Osteocyte (in vitro differentiated cells): Measurements from ENCODE around the gene RTKN2. TPM values are rescaled to one million over a fixed set of nuclear protein-coding genes. Genes with fewer than 3 reads are reported as not detected.

ENCODE experiments used
- DNase-seq: peaks from one replicate; pipeline ENCODE4 v3.0.0; 2021; ENCODE audit warnings: mixed read lengths; ENCODE audit not compliant: unreplicated experiment; ENCODE audit errors: extremely low spot score
- H3K27ac Mint-ChIP-seq: one replicate; pipeline ENCODE4 v1.8.0; 2021; ENCODE audit warnings: mild to moderate bottlenecking, mixed read lengths; ENCODE audit not compliant: unreplicated experiment
- H3K27me3 Mint-ChIP-seq: one replicate; pipeline ENCODE4 v1.8.0; 2021; ENCODE audit warnings: mixed read lengths; ENCODE audit not compliant: unreplicated experiment
- H3K36me3 Mint-ChIP-seq: one replicate; pipeline ENCODE4 v1.8.0; 2021; ENCODE audit warnings: mixed read lengths; ENCODE audit not compliant: unreplicated experiment
- H3K4me1 Mint-ChIP-seq: one replicate; pipeline ENCODE4 v1.8.0; 2021; ENCODE audit warnings: mixed read lengths; ENCODE audit not compliant: unreplicated experiment
- H3K4me3 Mint-ChIP-seq: one replicate; pipeline ENCODE4 v1.8.0; 2021; ENCODE audit warnings: mild to moderate bottlenecking, moderate library complexity, mixed read lengths; ENCODE audit not compliant: unreplicated experiment
- H3K9me3 Mint-ChIP-seq: one replicate; pipeline ENCODE4 v1.8.0; 2021; ENCODE audit warnings: mixed read lengths; ENCODE audit not compliant: unreplicated experiment
- long read RNA-seq: library from polyadenylated mRNA; unstranded; transcript quantifications from one replicate; pipeline ENCODE4 v2.0.0, GENCODE V29; 2021
- total RNA-seq: library from RNA; stranded (reverse); gene quantifications from 2 replicates; pipeline ENCODE4 v1.2.1, GENCODE V29; 2021
- TF ChIP-seq, protein P1 (sequence below): fragments of 200-600 bp; sonication (generic); IDR thresholded peaks from 2 replicates; pipeline ENCODE4 v1.5.0; 2021; ENCODE audit warnings: antibody characterized with exemption, mild to moderate bottlenecking, moderate library complexity

RTKN2 gene, protein sequence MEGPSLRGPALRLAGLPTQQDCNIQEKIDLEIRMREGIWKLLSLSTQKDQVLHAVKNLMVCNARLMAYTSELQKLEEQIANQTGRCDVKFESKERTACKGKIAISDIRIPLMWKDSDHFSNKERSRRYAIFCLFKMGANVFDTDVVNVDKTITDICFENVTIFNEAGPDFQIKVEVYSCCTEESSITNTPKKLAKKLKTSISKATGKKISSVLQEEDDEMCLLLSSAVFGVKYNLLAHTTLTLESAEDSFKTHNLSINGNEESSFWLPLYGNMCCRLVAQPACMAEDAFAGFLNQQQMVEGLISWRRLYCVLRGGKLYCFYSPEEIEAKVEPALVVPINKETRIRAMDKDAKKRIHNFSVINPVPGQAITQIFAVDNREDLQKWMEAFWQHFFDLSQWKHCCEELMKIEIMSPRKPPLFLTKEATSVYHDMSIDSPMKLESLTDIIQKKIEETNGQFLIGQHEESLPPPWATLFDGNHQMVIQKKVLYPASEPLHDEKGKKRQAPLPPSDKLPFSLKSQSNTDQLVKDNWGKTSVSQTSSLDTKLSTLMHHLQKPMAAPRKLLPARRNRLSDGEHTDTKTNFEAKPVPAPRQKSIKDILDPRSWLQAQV
- 1.9 and 2.4 TPM in 2 replicates for total RNA-seq
- long read RNA-seq, full-length matches to known transcripts = 10 of 15 reads
- long read RNA-seq, partial matches to known transcripts = 0 of 15 reads
- long read RNA-seq, other reads (novel, unspliced or antisense) = 5 of 15 reads

DNA sequence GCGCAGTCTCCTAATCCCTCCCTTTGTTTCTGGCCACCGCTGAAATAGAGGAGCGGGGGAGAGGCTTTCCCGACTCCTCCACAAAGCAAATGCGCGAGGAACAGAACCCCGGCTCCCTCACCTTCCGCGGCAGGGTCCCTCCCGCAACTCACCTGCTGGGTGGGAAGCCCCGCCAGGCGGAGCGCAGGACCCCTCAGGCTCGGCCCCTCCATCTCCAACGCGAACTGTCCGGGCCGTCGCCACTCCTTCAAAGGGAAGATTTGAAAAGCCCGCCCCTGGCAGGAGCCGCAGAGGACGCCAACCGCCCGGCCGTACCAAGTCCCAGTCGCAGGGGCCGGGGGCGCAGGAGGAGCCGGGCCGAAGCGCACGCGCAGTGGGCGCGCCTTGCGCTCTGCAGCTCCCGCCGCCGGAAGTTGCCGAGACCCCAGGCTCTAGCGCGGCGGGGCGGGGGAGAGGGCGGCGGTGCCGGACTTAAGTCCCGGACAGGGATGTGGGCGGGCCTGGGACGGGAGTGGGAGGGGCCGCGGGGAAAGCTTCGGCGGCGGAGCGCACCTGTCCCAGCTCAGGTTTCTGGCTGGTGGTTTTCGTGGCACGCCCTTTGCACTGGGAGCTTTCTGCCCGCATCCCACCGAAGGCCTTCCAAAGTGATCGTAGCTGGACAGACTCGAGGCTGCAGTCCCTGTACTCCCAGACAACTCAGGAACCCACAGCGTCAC lies at the start of gene RTKN2:
RTKN2 (minus strand) TSS at position 446 of the 716 bp plus-strand sequence; CDS start at position 212, 234 bp downstream.
- peaks cover 4% of the 10 kb centered on the region for H3K27me3 Mint-ChIP-seq
- peak within 1 kb of the TSS; percentile 36 for H3K27ac Mint-ChIP-seq
- DNase-seq = peak; percentile 97
- H3K36me3 Mint-ChIP-seq = no peaks in the 10 kb centered on the region
- H3K4me3 Mint-ChIP-seq = peak within 1 kb of the TSS; percentile 81
- TF ChIP-seq, protein P1, sequence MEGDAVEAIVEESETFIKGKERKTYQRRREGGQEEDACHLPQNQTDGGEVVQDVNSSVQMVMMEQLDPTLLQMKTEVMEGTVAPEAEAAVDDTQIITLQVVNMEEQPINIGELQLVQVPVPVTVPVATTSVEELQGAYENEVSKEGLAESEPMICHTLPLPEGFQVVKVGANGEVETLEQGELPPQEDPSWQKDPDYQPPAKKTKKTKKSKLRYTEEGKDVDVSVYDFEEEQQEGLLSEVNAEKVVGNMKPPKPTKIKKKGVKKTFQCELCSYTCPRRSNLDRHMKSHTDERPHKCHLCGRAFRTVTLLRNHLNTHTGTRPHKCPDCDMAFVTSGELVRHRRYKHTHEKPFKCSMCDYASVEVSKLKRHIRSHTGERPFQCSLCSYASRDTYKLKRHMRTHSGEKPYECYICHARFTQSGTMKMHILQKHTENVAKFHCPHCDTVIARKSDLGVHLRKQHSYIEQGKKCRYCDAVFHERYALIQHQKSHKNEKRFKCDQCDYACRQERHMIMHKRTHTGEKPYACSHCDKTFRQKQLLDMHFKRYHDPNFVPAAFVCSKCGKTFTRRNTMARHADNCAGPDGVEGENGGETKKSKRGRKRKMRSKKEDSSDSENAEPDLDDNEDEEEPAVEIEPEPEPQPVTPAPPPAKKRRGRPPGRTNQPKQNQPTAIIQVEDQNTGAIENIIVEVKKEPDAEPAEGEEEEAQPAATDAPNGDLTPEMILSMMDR = no peak
- H3K4me1 Mint-ChIP-seq = peaks cover 27% of the 10 kb centered on the region
- H3K9me3 Mint-ChIP-seq = no peaks in the 10 kb centered on the region

DNA sequence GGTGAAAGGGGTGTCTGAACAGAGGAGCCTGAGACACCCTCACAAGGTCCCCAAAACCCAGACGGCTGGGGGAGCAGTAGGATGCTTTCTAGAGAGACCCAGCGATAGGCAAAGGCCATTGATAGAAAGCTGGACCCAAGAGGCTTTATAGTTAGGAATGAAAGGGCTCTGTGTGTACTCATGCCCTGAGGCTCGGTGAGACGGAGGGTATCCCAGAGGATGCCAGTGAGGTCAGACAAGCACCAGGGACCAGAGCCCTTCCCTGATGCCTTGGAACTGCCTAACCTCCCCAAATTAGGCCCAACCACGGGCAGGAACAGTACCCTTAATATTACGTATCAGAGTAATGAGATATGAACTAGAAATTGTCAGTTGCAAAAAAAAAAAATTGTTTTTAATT lies 48.6 kb upstream of the RTKN2 start:
- no peak overlapping the region for H3K27ac Mint-ChIP-seq
- no peak overlapping the region for H3K4me3 Mint-ChIP-seq
- H3K36me3 Mint-ChIP-seq = no peaks in the 10 kb centered on the region
- H3K4me1 Mint-ChIP-seq = no peaks in the 10 kb centered on the region
- no peak for DNase-seq
- peaks cover 10% of the 10 kb centered on the region for H3K27me3 Mint-ChIP-seq
- TF ChIP-seq, protein P1 = no peak
- H3K9me3 Mint-ChIP-seq = no peaks in the 10 kb centered on the region

- Mint-ChIP-seq H3K4me3 (no peak overlapping the region), H3K27ac (no peak overlapping the region), H3K27me3 (peaks cover 24% of the 10 kb centered on the region), H3K9me3 (no peaks in the 10 kb centered on the region), H3K36me3 (no peaks in the 10 kb centered on the region), H3K4me1 (no peaks in the 10 kb centered on the region)
- DNase-seq = no peak
- TF ChIP-seq, protein P1 = no peak
Measured at GRCh38 chr10:62309254-62309653, 40.6 kb upstream of the RTKN2 start.

GRCh38 chr10:62308101-62308500 lies 39.5 kb upstream of the RTKN2 start:
- no peak for DNase-seq
- Mint-ChIP-seq H3K4me3 (no peak overlapping the region), H3K27me3 (peaks cover 25% of the 10 kb centered on the region), H3K27ac (no peak overlapping the region), H3K4me1 (no peaks in the 10 kb centered on the region), H3K36me3 (no peaks in the 10 kb centered on the region), H3K9me3 (no peaks in the 10 kb centered on the region)
- TF ChIP-seq, protein P1 = no peak
